HepG2 (cell line): Measurements from ENCODE around the gene WDR91. TPM values are rescaled to one million over a fixed set of nuclear protein-coding genes. Genes with fewer than 3 reads are reported as not detected.

Source experiments
- GATAD2A ChIP-seq: IDR thresholded peaks from 2 replicates; pipeline ENCODE4 v1.6.1; 2016
- JUND ChIP-seq: sonication (generic); formaldehyde crosslinking; IDR thresholded peaks from 2 replicates; pipeline ENCODE4 v1.8.0; 2022; ENCODE audit warnings: mild to moderate bottlenecking, missing genetic modification reagents
- MATR3 ChIP-seq: sonication (generic); formaldehyde crosslinking; IDR thresholded peaks from 2 replicates; pipeline ENCODE4 v1.4.0; 2020; ENCODE audit warnings: missing genetic modification reagents
- MED8 ChIP-seq: sonication (generic); formaldehyde crosslinking; IDR thresholded peaks from 2 replicates; pipeline ENCODE4 v1.8.1; 2023; ENCODE audit warnings: mild to moderate bottlenecking, missing genetic modification reagents; ENCODE audit not compliant: insufficient replicate concordance
- MXI1 ChIP-seq: IDR thresholded peaks from 3 replicates; pipeline ENCODE4 v1.6.1; 2012; ENCODE audit warnings: low read depth, low read length, inconsistent platforms, borderline replicate concordance
- NRL ChIP-seq: sonication (generic); formaldehyde crosslinking; IDR thresholded peaks from 2 replicates; pipeline ENCODE4 v1.5.0; 2020; ENCODE audit warnings: missing genetic modification reagents, mild to moderate bottlenecking, moderate library complexity, borderline replicate concordance
- SALL1 ChIP-seq: sonication (generic); formaldehyde crosslinking; IDR thresholded peaks from 2 replicates; pipeline ENCODE4 v1.8.0; 2022; ENCODE audit warnings: mild to moderate bottlenecking, missing genetic modification reagents
- SRY ChIP-seq: sonication (generic); formaldehyde crosslinking; IDR thresholded peaks from 2 replicates; pipeline ENCODE4 v1.8.0; 2022; ENCODE audit warnings: mild to moderate bottlenecking, missing genetic modification reagents
- ZNF460 ChIP-seq: sonication (generic); formaldehyde crosslinking; IDR thresholded peaks from 2 replicates; pipeline ENCODE4 v1.5.1; 2020; ENCODE audit warnings: missing genetic modification reagents, mild to moderate bottlenecking, borderline replicate concordance
- ZNF570 ChIP-seq: sonication (generic); formaldehyde crosslinking; IDR thresholded peaks from 2 replicates; pipeline ENCODE4 v1.4.0; 2020; ENCODE audit warnings: mild to moderate bottlenecking, missing genetic modification reagents, borderline replicate concordance
- ZNF615 ChIP-seq: sonication (generic); formaldehyde crosslinking; IDR thresholded peaks from 2 replicates; pipeline ENCODE4 v1.5.0; 2020; ENCODE audit warnings: mild to moderate bottlenecking, missing genetic modification reagents, borderline replicate concordance
- ZNF773 ChIP-seq: sonication (generic); formaldehyde crosslinking; IDR thresholded peaks from 2 replicates; pipeline ENCODE4 v1.4.0; 2020; ENCODE audit warnings: missing genetic modification reagents, borderline replicate concordance
- ZNF780A ChIP-seq: sonication (generic); formaldehyde crosslinking; IDR thresholded peaks from 2 replicates; pipeline ENCODE4 v1.8.0; 2022; ENCODE audit warnings: mild to moderate bottlenecking, missing genetic modification reagents, moderate library complexity
- polyA plus RNA-seq, 8 experiments: library from polyadenylated mRNA; depleted of rRNA in 3 of 8; stranded (reverse) in 7 of 8; unstranded in 1 of 8; fragments of >200 nt; fragmentation: Illumina TruSeq in 4 of 8; extraction: Trizol in 4 of 8; gene quantifications; 2 replicates each; pipeline versions ENCODE4 v1.2.1 to v1.2.3, GENCODE V29; 2011 to 2016; ENCODE audit warnings: low read depth in 4 of 8, missing spikeins in 1 of 8, mixed read lengths in 1 of 8; ENCODE audit not compliant: insufficient read depth in 1 of 8
- total RNA-seq, 5 experiments: library from RNA; depleted of rRNA; stranded (reverse); fragments of >200 nt; fragmentation: Illumina TruSeq; extraction: Trizol; gene quantifications; 2 replicates each; pipeline ENCODE4 v1.2.3, GENCODE V29; 2016; ENCODE audit warnings: low read depth in 1 of 5
- TF ChIP-seq, protein P1 (sequence below): sonication (generic); formaldehyde crosslinking; IDR thresholded peaks from 2 replicates; pipeline ENCODE4 v1.4.0; 2020; ENCODE audit warnings: missing genetic modification reagents, borderline replicate concordance
- TF ChIP-seq, protein P2 (sequence below): IDR thresholded peaks from 2 replicates; pipeline ENCODE4 v1.6.1; 2012; ENCODE audit warnings: low read depth, low read length, improper control_type of control experiment
- TF ChIP-seq, protein P3 (sequence below): sonication (generic); formaldehyde crosslinking; IDR thresholded peaks from 2 replicates; pipeline ENCODE4 v1.5.1; 2020; ENCODE audit warnings: missing genetic modification reagents, mild to moderate bottlenecking, borderline replicate concordance
- TF ChIP-seq, protein P4 (sequence below): sonication (generic); formaldehyde crosslinking; IDR thresholded peaks from 2 replicates; pipeline ENCODE4 v1.5.1; 2020; ENCODE audit warnings: missing genetic modification reagents, mild to moderate bottlenecking, borderline replicate concordance
- TF ChIP-seq, protein P5 (sequence below): sonication (generic); formaldehyde crosslinking; conservative IDR thresholded peaks from 2 replicates; pipeline ENCODE4 v1.4.0; 2020; ENCODE audit warnings: mild to moderate bottlenecking, missing genetic modification reagents, moderate library complexity

Gene WDR91
- total and polyA plus RNA-seq, 2 of the 13 experiments (the other 11 are each of a cell fraction or from before 2014, with no cell fraction given), result 11.6 to 12.1 TPM

DNA sequence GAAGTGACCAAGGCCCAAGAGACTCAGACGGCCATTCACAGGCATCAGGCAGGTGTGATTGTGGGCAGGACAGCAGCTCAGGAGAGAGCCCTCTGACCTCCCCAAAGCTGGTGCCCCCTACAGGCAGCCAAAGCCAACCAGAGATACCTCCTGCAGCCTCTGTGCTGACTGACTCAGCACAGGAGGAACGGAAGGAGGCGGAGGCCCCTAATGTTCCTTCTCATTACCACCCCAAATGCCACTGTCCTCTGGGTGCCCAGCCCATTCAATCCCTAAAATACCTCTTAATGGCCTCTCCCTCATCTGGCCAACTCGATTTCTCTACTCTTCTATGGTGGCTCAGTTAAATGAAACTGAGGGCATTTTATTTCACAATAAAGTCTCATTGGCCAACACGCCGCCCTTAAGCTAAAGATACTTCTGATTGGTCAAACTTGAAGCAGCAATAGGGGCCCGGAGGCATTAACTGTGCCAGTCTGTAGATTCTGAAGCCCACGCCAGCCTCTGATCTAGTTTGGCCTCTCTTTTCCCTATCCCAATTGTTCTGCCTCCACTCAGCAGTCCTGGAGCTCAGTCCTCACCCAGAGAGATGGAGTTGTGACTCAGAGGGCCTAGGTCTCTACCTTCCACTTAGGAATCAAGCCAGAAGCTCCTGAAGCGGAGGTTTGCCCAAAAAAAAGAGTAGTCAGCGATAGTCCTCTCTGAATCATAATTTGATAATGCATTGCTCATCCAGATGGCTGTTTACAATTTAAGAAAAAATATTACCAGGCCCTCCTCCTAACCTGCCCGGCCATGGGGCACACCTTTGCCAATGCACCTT lies 42.0 kb downstream of the WDR91 start (continued):
- TF ChIP-seq SALL1 (CRISPR knock-in tag) (peak; percentile 49), MXI1 (no peak), MATR3 (no peak), ZNF460 (CRISPR knock-in tag) (no peak), ZNF780A (no peak), SRY (no peak), JUND (CRISPR knock-in tag) (no peak), MED8 (CRISPR knock-in tag) (no peak), ZNF773 (CRISPR knock-in tag) (no peak), ZNF570 (CRISPR knock-in tag) (no peak), GATAD2A (peak; percentile 36; the same call in 1 of the 2 replicates), ZNF615 (CRISPR knock-in tag) (no peak), NRL (peak; percentile 64; the same call in 1 of the 2 replicates)
- TF ChIP-seq, protein P1, sequence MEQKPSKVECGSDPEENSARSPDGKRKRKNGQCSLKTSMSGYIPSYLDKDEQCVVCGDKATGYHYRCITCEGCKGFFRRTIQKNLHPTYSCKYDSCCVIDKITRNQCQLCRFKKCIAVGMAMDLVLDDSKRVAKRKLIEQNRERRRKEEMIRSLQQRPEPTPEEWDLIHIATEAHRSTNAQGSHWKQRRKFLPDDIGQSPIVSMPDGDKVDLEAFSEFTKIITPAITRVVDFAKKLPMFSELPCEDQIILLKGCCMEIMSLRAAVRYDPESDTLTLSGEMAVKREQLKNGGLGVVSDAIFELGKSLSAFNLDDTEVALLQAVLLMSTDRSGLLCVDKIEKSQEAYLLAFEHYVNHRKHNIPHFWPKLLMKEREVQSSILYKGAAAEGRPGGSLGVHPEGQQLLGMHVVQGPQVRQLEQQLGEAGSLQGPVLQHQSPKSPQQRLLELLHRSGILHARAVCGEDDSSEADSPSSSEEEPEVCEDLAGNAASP (CRISPR knock-in tag), result 0 out of 2 replicates have a peak, but pooled peaks have one; percentile 15
- TF ChIP-seq, protein P2, sequence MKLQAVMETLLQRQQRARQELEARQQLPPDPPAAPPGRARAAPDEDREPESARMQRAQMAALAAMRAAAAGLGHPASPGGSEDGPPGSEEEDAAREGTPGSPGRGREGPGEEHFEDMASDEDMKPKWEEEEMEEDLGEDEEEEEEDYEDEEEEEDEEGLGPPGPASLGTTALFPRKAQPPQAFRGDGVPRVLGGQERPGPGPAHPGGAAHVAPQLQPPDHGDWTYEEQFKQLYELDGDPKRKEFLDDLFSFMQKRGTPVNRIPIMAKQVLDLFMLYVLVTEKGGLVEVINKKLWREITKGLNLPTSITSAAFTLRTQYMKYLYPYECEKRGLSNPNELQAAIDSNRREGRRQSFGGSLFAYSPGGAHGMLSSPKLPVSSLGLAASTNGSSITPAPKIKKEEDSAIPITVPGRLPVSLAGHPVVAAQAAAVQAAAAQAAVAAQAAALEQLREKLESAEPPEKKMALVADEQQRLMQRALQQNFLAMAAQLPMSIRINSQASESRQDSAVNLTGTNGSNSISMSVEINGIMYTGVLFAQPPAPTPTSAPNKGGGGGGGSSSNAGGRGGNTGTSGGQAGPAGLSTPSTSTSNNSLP, result 0 out of 2 replicates have a peak, but pooled peaks have one; percentile 9
- TF ChIP-seq, protein P3, sequence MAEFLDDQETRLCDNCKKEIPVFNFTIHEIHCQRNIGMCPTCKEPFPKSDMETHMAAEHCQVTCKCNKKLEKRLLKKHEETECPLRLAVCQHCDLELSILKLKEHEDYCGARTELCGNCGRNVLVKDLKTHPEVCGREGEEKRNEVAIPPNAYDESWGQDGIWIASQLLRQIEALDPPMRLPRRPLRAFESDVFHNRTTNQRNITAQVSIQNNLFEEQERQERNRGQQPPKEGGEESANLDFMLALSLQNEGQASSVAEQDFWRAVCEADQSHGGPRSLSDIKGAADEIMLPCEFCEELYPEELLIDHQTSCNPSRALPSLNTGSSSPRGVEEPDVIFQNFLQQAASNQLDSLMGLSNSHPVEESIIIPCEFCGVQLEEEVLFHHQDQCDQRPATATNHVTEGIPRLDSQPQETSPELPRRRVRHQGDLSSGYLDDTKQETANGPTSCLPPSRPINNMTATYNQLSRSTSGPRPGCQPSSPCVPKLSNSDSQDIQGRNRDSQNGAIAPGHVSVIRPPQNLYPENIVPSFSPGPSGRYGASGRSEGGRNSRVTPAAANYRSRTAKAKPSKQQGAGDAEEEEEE (CRISPR knock-in tag), result no peak
- TF ChIP-seq, protein P4, sequence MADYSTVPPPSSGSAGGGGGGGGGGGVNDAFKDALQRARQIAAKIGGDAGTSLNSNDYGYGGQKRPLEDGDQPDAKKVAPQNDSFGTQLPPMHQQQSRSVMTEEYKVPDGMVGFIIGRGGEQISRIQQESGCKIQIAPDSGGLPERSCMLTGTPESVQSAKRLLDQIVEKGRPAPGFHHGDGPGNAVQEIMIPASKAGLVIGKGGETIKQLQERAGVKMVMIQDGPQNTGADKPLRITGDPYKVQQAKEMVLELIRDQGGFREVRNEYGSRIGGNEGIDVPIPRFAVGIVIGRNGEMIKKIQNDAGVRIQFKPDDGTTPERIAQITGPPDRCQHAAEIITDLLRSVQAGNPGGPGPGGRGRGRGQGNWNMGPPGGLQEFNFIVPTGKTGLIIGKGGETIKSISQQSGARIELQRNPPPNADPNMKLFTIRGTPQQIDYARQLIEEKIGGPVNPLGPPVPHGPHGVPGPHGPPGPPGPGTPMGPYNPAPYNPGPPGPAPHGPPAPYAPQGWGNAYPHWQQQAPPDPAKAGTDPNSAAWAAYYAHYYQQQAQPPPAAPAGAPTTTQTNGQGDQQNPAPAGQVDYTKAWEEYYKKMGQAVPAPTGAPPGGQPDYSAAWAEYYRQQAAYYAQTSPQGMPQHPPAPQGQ (CRISPR knock-in tag), result no peak
- TF ChIP-seq, protein P5, sequence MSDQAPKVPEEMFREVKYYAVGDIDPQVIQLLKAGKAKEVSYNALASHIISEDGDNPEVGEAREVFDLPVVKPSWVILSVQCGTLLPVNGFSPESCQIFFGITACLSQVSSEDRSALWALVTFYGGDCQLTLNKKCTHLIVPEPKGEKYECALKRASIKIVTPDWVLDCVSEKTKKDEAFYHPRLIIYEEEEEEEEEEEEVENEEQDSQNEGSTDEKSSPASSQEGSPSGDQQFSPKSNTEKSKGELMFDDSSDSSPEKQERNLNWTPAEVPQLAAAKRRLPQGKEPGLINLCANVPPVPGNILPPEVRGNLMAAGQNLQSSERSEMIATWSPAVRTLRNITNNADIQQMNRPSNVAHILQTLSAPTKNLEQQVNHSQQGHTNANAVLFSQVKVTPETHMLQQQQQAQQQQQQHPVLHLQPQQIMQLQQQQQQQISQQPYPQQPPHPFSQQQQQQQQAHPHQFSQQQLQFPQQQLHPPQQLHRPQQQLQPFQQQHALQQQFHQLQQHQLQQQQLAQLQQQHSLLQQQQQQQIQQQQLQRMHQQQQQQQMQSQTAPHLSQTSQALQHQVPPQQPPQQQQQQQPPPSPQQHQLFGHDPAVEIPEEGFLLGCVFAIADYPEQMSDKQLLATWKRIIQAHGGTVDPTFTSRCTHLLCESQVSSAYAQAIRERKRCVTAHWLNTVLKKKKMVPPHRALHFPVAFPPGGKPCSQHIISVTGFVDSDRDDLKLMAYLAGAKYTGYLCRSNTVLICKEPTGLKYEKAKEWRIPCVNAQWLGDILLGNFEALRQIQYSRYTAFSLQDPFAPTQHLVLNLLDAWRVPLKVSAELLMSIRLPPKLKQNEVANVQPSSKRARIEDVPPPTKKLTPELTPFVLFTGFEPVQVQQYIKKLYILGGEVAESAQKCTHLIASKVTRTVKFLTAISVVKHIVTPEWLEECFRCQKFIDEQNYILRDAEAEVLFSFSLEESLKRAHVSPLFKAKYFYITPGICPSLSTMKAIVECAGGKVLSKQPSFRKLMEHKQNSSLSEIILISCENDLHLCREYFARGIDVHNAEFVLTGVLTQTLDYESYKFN, result no peak
